MM.1S (cell line): ENCODE measurements around the gene CDH6.

Experiments used
- DNase-seq: peaks from one replicate; pipeline ENCODE4 v3.0.0-alpha.2; 2015
- H2AFZ ChIP-seq: fragments of 300-600 bp; sonication (generic); 2 replicates; pipeline ENCODE4 v1.6.0; 2016; ENCODE audit warnings: antibody characterized with exemption, low read length
- H3F3A ChIP-seq: fragments of 300-600 bp; sonication (generic); 2 replicates; pipeline ENCODE4 v1.6.1; 2016; ENCODE audit warnings: mild to moderate bottlenecking, antibody characterized with exemption, low read length, moderate library complexity, mixed read lengths; ENCODE audit not compliant: insufficient read depth
- H3K27ac ChIP-seq: fragments of 300-600 bp; sonication (generic); 2 replicates; pipeline ENCODE4 v1.5.1; 2016; ENCODE audit warnings: mild to moderate bottlenecking, low read length
- H3K27me3 ChIP-seq: fragments of 300-600 bp; sonication (generic); replicated peaks from 2 replicates; pipeline ENCODE4 v1.6.0; 2016; ENCODE audit warnings: low read length; ENCODE audit not compliant: insufficient read depth
- H3K36me3 ChIP-seq: fragments of 300-600 bp; sonication (generic); replicated peaks from 2 replicates; pipeline ENCODE4 v1.6.1; 2016; ENCODE audit warnings: mild to moderate bottlenecking, low read length, mixed read lengths; ENCODE audit not compliant: insufficient read depth
- H3K4me1 ChIP-seq: fragments of 300-600 bp; sonication (generic); 2 replicates; pipeline ENCODE4 v1.6.1; 2016; ENCODE audit warnings: low read length, mixed read lengths
- H3K4me2 ChIP-seq: fragments of 300-600 bp; sonication (generic); 2 replicates; pipeline ENCODE4 v1.6.0; 2016; ENCODE audit warnings: low read depth, low read length
- H3K4me3 ChIP-seq: fragments of 300-600 bp; sonication (generic); 2 replicates; pipeline ENCODE4 v1.5.1; 2016; ENCODE audit warnings: low read length, mixed read lengths
- H3K79me2 ChIP-seq: fragments of 300-600 bp; sonication (generic); 2 replicates; pipeline ENCODE4 v1.6.1; 2016; ENCODE audit warnings: mixed run types, low read length, mixed read lengths
- H3K9ac ChIP-seq: fragments of 300-600 bp; sonication (generic); 2 replicates; pipeline ENCODE4 v1.6.1; 2016; ENCODE audit warnings: low read length, mixed read lengths
- H3K9me2 ChIP-seq: fragments of 300-600 bp; sonication (generic); replicated peaks from 2 replicates; pipeline ENCODE4 v1.6.1; 2016; ENCODE audit warnings: mild to moderate bottlenecking, low read length, mixed read lengths; ENCODE audit not compliant: insufficient read depth
- H3K9me3 ChIP-seq: fragments of 300-600 bp; sonication (generic); replicated peaks from 2 replicates; pipeline ENCODE4 v1.6.1; 2016; ENCODE audit warnings: mild to moderate bottlenecking, low read length, mixed read lengths; ENCODE audit not compliant: insufficient read depth
- H4K20me1 ChIP-seq: fragments of 300-600 bp; sonication (generic); 2 replicates; pipeline ENCODE4 v1.6.1; 2016; ENCODE audit warnings: mild to moderate bottlenecking, low read length, moderate library complexity, mixed read lengths; ENCODE audit not compliant: insufficient read depth
- CTCF ChIP-seq: fragments of 300-600 bp; sonication (generic); IDR thresholded peaks from 2 replicates; pipeline ENCODE4 v1.5.1; 2016; ENCODE audit warnings: antibody characterized with exemption, low read length, mixed read lengths
- EZH2 ChIP-seq: fragments of 300-600 bp; sonication (generic); optimal IDR thresholded peaks from 2 replicates; pipeline ENCODE3; 2017; ENCODE audit warnings: low read depth, mild to moderate bottlenecking, antibody characterized with exemption, low read length, mixed read lengths
- EZH2phosphoT487 ChIP-seq: fragments of 300-600 bp; sonication (generic); IDR thresholded peaks from 2 replicates; pipeline ENCODE4 v1.6.1; 2018; ENCODE audit warnings: antibody characterized with exemption, low read length

CDH6 gene

GRCh38 chr5:31328040-31328733, 134.7 kb downstream of the CDH6 start:
- H3K27me3 ChIP-seq, result no peaks in the 10 kb centered on the region
- H3K4me1 ChIP-seq, result no peaks in the 10 kb centered on the region
- no peaks in the 10 kb centered on the region for H4K20me1 ChIP-seq
- H3K79me2 ChIP-seq, result no peaks in the 10 kb centered on the region
- no peak overlapping the region for H3K9ac ChIP-seq
- no peaks in the 10 kb centered on the region for H3K36me3 ChIP-seq
- H3K27ac ChIP-seq, result no peak overlapping the region
- TF ChIP-seq CTCF (no peak), EZH2phosphoT487 (no peak), EZH2 (no peak)
- no peak overlapping the region for H2AFZ ChIP-seq
- no peaks in the 10 kb centered on the region for H3F3A ChIP-seq
- no peaks in the 10 kb centered on the region for H3K9me3 ChIP-seq
- H3K9me2 ChIP-seq, result no peaks in the 10 kb centered on the region
- no peak for DNase-seq
- no peak overlapping the region for H3K4me2 ChIP-seq
- H3K4me3 ChIP-seq, result no peak overlapping the region

GRCh38 chr5:31329715-31330114, 136.2 kb downstream of the CDH6 start:
- Histone ChIP-seq H2AFZ (no peak overlapping the region), H3K4me3 (no peak overlapping the region), H3K9me2 (no peaks in the 10 kb centered on the region), H3K9ac (no peak overlapping the region), H3K27me3 (no peaks in the 10 kb centered on the region), H3K9me3 (no peaks in the 10 kb centered on the region), H4K20me1 (no peaks in the 10 kb centered on the region), H3F3A (no peaks in the 10 kb centered on the region), H3K79me2 (no peaks in the 10 kb centered on the region), H3K4me1 (no peaks in the 10 kb centered on the region), H3K27ac (no peak overlapping the region), H3K36me3 (no peaks in the 10 kb centered on the region), H3K4me2 (no peak overlapping the region)
- no peak for TF ChIP-seq CTCF
- no peak for TF ChIP-seq EZH2
- no peak for TF ChIP-seq EZH2phosphoT487
- DNase-seq, result no peak

- no peak overlapping the region for H3K4me3 ChIP-seq
- H3K79me2 ChIP-seq, result no peaks in the 10 kb centered on the region
- DNase-seq, result no peak
- H3K36me3 ChIP-seq, result no peaks in the 10 kb centered on the region
- no peaks in the 10 kb centered on the region for H4K20me1 ChIP-seq
- H3K27me3 ChIP-seq, result no peaks in the 10 kb centered on the region
- no peak overlapping the region for H3K27ac ChIP-seq
- H3K9me3 ChIP-seq, result no peaks in the 10 kb centered on the region
- H2AFZ ChIP-seq, result no peak overlapping the region
- H3K9me2 ChIP-seq, result no peaks in the 10 kb centered on the region
- no peak overlapping the region for H3K9ac ChIP-seq
- H3K4me1 ChIP-seq, result no peaks in the 10 kb centered on the region
- TF ChIP-seq EZH2phosphoT487 (no peak), CTCF (no peak), EZH2 (no peak)
- H3K4me2 ChIP-seq, result no peak overlapping the region
- no peaks in the 10 kb centered on the region for H3F3A ChIP-seq
Observed at GRCh38 chr5:31332160-31332559, 138.7 kb downstream of the CDH6 start.
